Panc1 (cell line): ENCODE results near the gene MRPL3. TPM values are rescaled to one million over a fixed set of nuclear protein-coding genes. Genes with fewer than 3 reads are reported as not detected.

Experiments
- ATAC-seq: fragments of 200-7000 bp; cut with Tn5 transposase; 2 replicates; pipeline ENCODE4 v1.9.1; 2020; ENCODE audit warnings: mild to moderate bottlenecking, moderate library complexity
- BruUV-seq: library from RNA; stranded (reverse); fragments of 400-500 nt; replicated peaks from 2 replicates; lab custom pipeline; 2021; lab: Mats Ljungman, UMichigan
- CTCF ChIA-PET: fragments of 300-600 bp; sonication (Branson Sonifier 250); formaldehyde crosslinking; loops from one replicate; lab custom pipeline; 2022; ENCODE audit warnings: antibody characterized with exemption; lab: Charles Lee
- POLR2A ChIA-PET: fragments of 300-600 bp; sonication (Branson Sonifier 250); formaldehyde crosslinking; loops from one replicate; lab custom pipeline; 2022; ENCODE audit warnings: antibody characterized with exemption; lab: Charles Lee
- DNase-seq: peaks from one replicate; pipeline ENCODE4 v3.0.0-alpha.2; 2010; ENCODE audit warnings: low read depth, low spot score
- H3K27ac ChIP-seq: 2 replicates; pipeline ENCODE4 v1.5.1; 2011; ENCODE audit warnings: mild to moderate bottlenecking, low read length, inconsistent platforms
- H3K27me3 ChIP-seq: fragments of 200-500 bp; sonication (Bioruptor generic); 2 replicates; pipeline ENCODE4 v1.6.0; 2014; ENCODE audit warnings: low read length, inconsistent platforms; ENCODE audit not compliant: control insufficient read depth, insufficient read depth
- H3K36me3 ChIP-seq: fragments of 200-500 bp; sonication (Bioruptor generic); 2 replicates; pipeline ENCODE4 v1.5.1; 2014; ENCODE audit warnings: inconsistent platforms, mild to moderate bottlenecking, low read length, moderate library complexity; ENCODE audit not compliant: control insufficient read depth, insufficient read depth
- H3K4me1 ChIP-seq: 2 replicates; pipeline ENCODE4 v1.5.1; 2011; ENCODE audit warnings: inconsistent platforms, mild to moderate bottlenecking, low read length, moderate library complexity; ENCODE audit not compliant: control insufficient read depth, insufficient read depth
- H3K4me3 ChIP-seq, 2 experiments: 2 replicates each; pipeline ENCODE4 v1.5.1; 2011 to 2012; ENCODE audit warnings: low read depth in 2 of 2, low read length in 2 of 2, mild to moderate bottlenecking in 2 of 2, inconsistent platforms in 1 of 2, moderate library complexity in 1 of 2
- H3K9me3 ChIP-seq: fragments of 200-500 bp; sonication (Bioruptor generic); 2 replicates; pipeline ENCODE4 v1.5.1; 2014; ENCODE audit warnings: low read depth, mild to moderate bottlenecking, inconsistent platforms, low read length, moderate library complexity; ENCODE audit not compliant: control insufficient read depth, insufficient read depth
- POLR2AphosphoS5 ChIP-seq: IDR thresholded peaks from 2 replicates; pipeline ENCODE4 v1.6.1; 2012; ENCODE audit warnings: mild to moderate bottlenecking, low read depth, low read length, moderate library complexity
- SIN3A ChIP-seq: IDR thresholded peaks from 2 replicates; pipeline ENCODE4 v1.6.1; 2012; ENCODE audit warnings: low read depth, mild to moderate bottlenecking, low read length, moderate library complexity, borderline replicate concordance; ENCODE audit not compliant: insufficient read depth
- TCF7L2 ChIP-seq: IDR thresholded peaks from 2 replicates; pipeline ENCODE4 v1.6.1; 2011; ENCODE audit warnings: mild to moderate bottlenecking, low read depth, low read length, inconsistent platforms
- in situ Hi-C: cut with HindIII; loops from 2 replicates; pipeline ENCODE4 v1.10.0; 2016; ENCODE audit warnings: low sequenced_read_pairs, low pct_unique_long_range_greater_than_20kb
- intact Hi-C: fragments of 100-400 bp; cut with micrococcal nuclease; formaldehyde crosslinking; loops from one replicate; pipeline ENCODE4 v1.10.0; 2022; ENCODE audit not compliant: unreplicated experiment
- total RNA-seq: library from RNA; stranded (reverse); gene quantifications from one replicate; pipeline ENCODE4 v1.2.1, GENCODE V29; 2021; ENCODE audit not compliant: unreplicated experiment
- TF ChIP-seq, protein P1 (sequence below): fragments of 450-650 bp; IDR thresholded peaks from 2 replicates; pipeline ENCODE4 v1.5.1; 2017; ENCODE audit warnings: mild to moderate bottlenecking
- TF ChIP-seq, protein P2 (sequence below), 2 experiments: IDR thresholded peaks; 2 replicates each; pipeline ENCODE4 v1.6.1; 2011 to 2012; ENCODE audit warnings: low read depth in 2 of 2, control low read depth in 1 of 2, low read length in 1 of 2, mild to moderate bottlenecking in 1 of 2, moderate library complexity in 1 of 2; ENCODE audit not compliant: insufficient read depth in 1 of 2

MRPL3 gene
- total RNA-seq, 1 experiment from 2014 or later, result 129 TPM

DNA sequence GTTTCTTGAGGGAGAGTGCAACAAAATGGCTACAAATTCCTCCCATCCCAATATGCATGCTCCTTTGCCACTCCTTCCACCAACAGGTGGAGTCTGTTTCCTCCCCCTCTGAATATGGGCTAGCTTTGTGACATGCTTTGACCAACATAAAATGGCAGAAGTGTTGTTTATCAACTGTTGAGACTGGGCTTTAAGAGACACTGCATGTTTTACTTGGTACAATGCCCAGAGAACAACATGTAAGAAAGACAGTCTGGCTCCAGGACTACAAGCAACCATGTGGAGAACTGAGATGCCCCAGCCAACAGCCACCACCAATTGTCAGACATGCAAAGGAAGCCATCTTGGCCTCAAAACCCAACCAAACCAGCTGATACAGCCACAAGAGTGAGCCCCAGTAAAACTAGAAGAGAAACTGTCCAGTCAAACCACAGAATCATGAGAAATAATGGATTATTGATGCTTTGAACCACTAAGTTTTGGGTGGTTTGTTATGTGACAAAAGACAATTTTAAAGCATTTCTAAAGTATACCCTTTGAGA, 80.7 kb downstream of the MRPL3 start:
- Histone ChIP-seq H3K27ac (no peak overlapping the region), H3K36me3 (no peaks in the 10 kb centered on the region), H3K4me3 (no peak overlapping the region), H3K4me1 (no peaks in the 10 kb centered on the region), H3K9me3 (no peaks in the 10 kb centered on the region), H3K27me3 (peaks cover 4% of the 10 kb centered on the region)
- ChIA-PET POLR2A (no interaction called here), CTCF (no interaction called here)
- intact Hi-C loops, result no loop called here
- BruUV-seq, result no TSS peak
- DNase-seq, result no peak
- in situ Hi-C loops, result no loop called here
- TF ChIP-seq, protein P1, sequence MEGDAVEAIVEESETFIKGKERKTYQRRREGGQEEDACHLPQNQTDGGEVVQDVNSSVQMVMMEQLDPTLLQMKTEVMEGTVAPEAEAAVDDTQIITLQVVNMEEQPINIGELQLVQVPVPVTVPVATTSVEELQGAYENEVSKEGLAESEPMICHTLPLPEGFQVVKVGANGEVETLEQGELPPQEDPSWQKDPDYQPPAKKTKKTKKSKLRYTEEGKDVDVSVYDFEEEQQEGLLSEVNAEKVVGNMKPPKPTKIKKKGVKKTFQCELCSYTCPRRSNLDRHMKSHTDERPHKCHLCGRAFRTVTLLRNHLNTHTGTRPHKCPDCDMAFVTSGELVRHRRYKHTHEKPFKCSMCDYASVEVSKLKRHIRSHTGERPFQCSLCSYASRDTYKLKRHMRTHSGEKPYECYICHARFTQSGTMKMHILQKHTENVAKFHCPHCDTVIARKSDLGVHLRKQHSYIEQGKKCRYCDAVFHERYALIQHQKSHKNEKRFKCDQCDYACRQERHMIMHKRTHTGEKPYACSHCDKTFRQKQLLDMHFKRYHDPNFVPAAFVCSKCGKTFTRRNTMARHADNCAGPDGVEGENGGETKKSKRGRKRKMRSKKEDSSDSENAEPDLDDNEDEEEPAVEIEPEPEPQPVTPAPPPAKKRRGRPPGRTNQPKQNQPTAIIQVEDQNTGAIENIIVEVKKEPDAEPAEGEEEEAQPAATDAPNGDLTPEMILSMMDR, result no peak
- TF ChIP-seq, protein P2, sequence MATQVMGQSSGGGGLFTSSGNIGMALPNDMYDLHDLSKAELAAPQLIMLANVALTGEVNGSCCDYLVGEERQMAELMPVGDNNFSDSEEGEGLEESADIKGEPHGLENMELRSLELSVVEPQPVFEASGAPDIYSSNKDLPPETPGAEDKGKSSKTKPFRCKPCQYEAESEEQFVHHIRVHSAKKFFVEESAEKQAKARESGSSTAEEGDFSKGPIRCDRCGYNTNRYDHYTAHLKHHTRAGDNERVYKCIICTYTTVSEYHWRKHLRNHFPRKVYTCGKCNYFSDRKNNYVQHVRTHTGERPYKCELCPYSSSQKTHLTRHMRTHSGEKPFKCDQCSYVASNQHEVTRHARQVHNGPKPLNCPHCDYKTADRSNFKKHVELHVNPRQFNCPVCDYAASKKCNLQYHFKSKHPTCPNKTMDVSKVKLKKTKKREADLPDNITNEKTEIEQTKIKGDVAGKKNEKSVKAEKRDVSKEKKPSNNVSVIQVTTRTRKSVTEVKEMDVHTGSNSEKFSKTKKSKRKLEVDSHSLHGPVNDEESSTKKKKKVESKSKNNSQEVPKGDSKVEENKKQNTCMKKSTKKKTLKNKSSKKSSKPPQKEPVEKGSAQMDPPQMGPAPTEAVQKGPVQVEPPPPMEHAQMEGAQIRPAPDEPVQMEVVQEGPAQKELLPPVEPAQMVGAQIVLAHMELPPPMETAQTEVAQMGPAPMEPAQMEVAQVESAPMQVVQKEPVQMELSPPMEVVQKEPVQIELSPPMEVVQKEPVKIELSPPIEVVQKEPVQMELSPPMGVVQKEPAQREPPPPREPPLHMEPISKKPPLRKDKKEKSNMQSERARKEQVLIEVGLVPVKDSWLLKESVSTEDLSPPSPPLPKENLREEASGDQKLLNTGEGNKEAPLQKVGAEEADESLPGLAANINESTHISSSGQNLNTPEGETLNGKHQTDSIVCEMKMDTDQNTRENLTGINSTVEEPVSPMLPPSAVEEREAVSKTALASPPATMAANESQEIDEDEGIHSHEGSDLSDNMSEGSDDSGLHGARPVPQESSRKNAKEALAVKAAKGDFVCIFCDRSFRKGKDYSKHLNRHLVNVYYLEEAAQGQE (IDR thresholded peaks at IDR 0.05; ENCODE audit: insufficient read depth in 1 of 2, low read depth in 2 of 2, low read length in 1 of 2), result no peak
- no peak for TF ChIP-seq SIN3A
- TF ChIP-seq POLR2AphosphoS5, result no peak
- no peak for TF ChIP-seq TCF7L2
- ATAC-seq, result no peak

DNA sequence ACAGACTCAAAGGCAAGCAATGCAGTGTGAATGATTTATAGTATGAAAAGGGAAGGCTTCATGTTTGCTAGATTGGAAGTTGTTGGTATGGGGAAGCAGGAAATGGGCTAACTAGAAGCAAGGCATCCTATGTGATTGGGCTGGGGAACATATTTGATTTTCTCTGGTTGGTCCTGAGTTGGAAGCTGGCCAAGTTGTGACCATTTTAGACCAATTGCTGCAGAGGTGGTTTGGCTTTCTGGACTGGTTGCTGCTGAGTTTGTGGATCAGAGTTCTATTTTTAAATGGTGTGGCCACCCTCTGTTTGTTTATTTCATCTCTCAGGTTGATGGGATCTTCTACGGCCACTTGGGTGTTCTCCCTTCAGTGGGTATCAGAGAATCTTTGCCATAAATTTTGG, 81.5 kb downstream of the MRPL3 start:
- in situ Hi-C loops, result no loop called here
- CTCF ChIA-PET, result no interaction called here
- TF ChIP-seq TCF7L2 (no peak), POLR2AphosphoS5 (no peak), SIN3A (no peak)
- TF ChIP-seq, protein P1, result no peak
- TF ChIP-seq, protein P2 (IDR thresholded peaks at IDR 0.05; ENCODE audit: insufficient read depth in 1 of 2, low read depth in 2 of 2, low read length in 1 of 2), result no peak
- Histone ChIP-seq H3K36me3 (no peaks in the 10 kb centered on the region), H3K27me3 (peaks cover 4% of the 10 kb centered on the region), H3K4me3 (no peak overlapping the region), H3K27ac (no peak overlapping the region), H3K4me1 (no peaks in the 10 kb centered on the region), H3K9me3 (no peaks in the 10 kb centered on the region)
- no peak for DNase-seq
- intact Hi-C loops, result no loop called here
- POLR2A ChIA-PET, result no interaction called here
- BruUV-seq, result no TSS peak
- ATAC-seq, result no peak
